Panc1 (cell line): ENCODE results near the gene PDHA1. TPM values are rescaled to one million over a fixed set of nuclear protein-coding genes. Genes with fewer than 3 reads are reported as not detected.
A peak's percentile ranks its signal among the peaks of the same experiment; 100 is the strongest.

Source experiments
- ATAC-seq: fragments of 200-7000 bp; cut with Tn5 transposase; 2 replicates; pipeline ENCODE4 v1.9.1; 2020; ENCODE audit warnings: mild to moderate bottlenecking, moderate library complexity
- Bru-seq: library from RNA; stranded (reverse); fragments of 400-500 nt; gene quantifications from one replicate; lab custom pipeline; 2021; lab: Mats Ljungman, UMichigan
- BruChase-seq, 2 experiments: library from RNA; stranded (reverse); fragments of 400-500 nt; gene quantifications; one replicate each; lab custom pipeline; 2021; lab: Mats Ljungman, UMichigan
- BruUV-seq: library from RNA; stranded (reverse); fragments of 400-500 nt; replicated peaks from 2 replicates; lab custom pipeline; 2021; lab: Mats Ljungman, UMichigan
- CTCF ChIA-PET: fragments of 300-600 bp; sonication (Branson Sonifier 250); formaldehyde crosslinking; loops from one replicate; lab custom pipeline; 2022; ENCODE audit warnings: antibody characterized with exemption; lab: Charles Lee
- POLR2A ChIA-PET: fragments of 300-600 bp; sonication (Branson Sonifier 250); formaldehyde crosslinking; loops from one replicate; lab custom pipeline; 2022; ENCODE audit warnings: antibody characterized with exemption; lab: Charles Lee
- DNase-seq: peaks from one replicate; pipeline ENCODE4 v3.0.0-alpha.2; 2010; ENCODE audit warnings: low read depth, low spot score
- H3K27ac ChIP-seq: 2 replicates; pipeline ENCODE4 v1.5.1; 2011; ENCODE audit warnings: mild to moderate bottlenecking, low read length, inconsistent platforms
- H3K27me3 ChIP-seq: fragments of 200-500 bp; sonication (Bioruptor generic); 2 replicates; pipeline ENCODE4 v1.6.0; 2014; ENCODE audit warnings: low read length, inconsistent platforms; ENCODE audit not compliant: control insufficient read depth, insufficient read depth
- H3K36me3 ChIP-seq: fragments of 200-500 bp; sonication (Bioruptor generic); 2 replicates; pipeline ENCODE4 v1.5.1; 2014; ENCODE audit warnings: inconsistent platforms, mild to moderate bottlenecking, low read length, moderate library complexity; ENCODE audit not compliant: control insufficient read depth, insufficient read depth
- H3K4me1 ChIP-seq: 2 replicates; pipeline ENCODE4 v1.5.1; 2011; ENCODE audit warnings: inconsistent platforms, mild to moderate bottlenecking, low read length, moderate library complexity; ENCODE audit not compliant: control insufficient read depth, insufficient read depth
- H3K4me3 ChIP-seq, 2 experiments: 2 replicates each; pipeline ENCODE4 v1.5.1; 2011 to 2012; ENCODE audit warnings: low read depth in 2 of 2, low read length in 2 of 2, mild to moderate bottlenecking in 2 of 2, inconsistent platforms in 1 of 2, moderate library complexity in 1 of 2
- H3K9me3 ChIP-seq: fragments of 200-500 bp; sonication (Bioruptor generic); 2 replicates; pipeline ENCODE4 v1.5.1; 2014; ENCODE audit warnings: low read depth, mild to moderate bottlenecking, inconsistent platforms, low read length, moderate library complexity; ENCODE audit not compliant: control insufficient read depth, insufficient read depth
- CTCF ChIP-seq: fragments of 450-650 bp; IDR thresholded peaks from 2 replicates; pipeline ENCODE4 v1.5.1; 2017; ENCODE audit warnings: mild to moderate bottlenecking
- POLR2AphosphoS5 ChIP-seq: IDR thresholded peaks from 2 replicates; pipeline ENCODE4 v1.6.1; 2012; ENCODE audit warnings: mild to moderate bottlenecking, low read depth, low read length, moderate library complexity
- REST ChIP-seq, 2 experiments: IDR thresholded peaks; 2 replicates each; pipeline ENCODE4 v1.6.1; 2011 to 2012; ENCODE audit warnings: low read depth in 2 of 2, control low read depth in 1 of 2, low read length in 1 of 2, mild to moderate bottlenecking in 1 of 2, moderate library complexity in 1 of 2; ENCODE audit not compliant: insufficient read depth in 1 of 2
- SIN3A ChIP-seq: IDR thresholded peaks from 2 replicates; pipeline ENCODE4 v1.6.1; 2012; ENCODE audit warnings: low read depth, mild to moderate bottlenecking, low read length, moderate library complexity, borderline replicate concordance; ENCODE audit not compliant: insufficient read depth
- TCF7L2 ChIP-seq: IDR thresholded peaks from 2 replicates; pipeline ENCODE4 v1.6.1; 2011; ENCODE audit warnings: mild to moderate bottlenecking, low read depth, low read length, inconsistent platforms
- in situ Hi-C: cut with HindIII; loops from 2 replicates; pipeline ENCODE4 v1.10.0; 2016; ENCODE audit warnings: low sequenced_read_pairs, low pct_unique_long_range_greater_than_20kb
- intact Hi-C: fragments of 100-400 bp; cut with micrococcal nuclease; formaldehyde crosslinking; loops from one replicate; pipeline ENCODE4 v1.10.0; 2022; ENCODE audit not compliant: unreplicated experiment
- long read RNA-seq: library from polyadenylated mRNA; unstranded; transcript quantifications from one replicate; pipeline ENCODE4 v2.0.0, GENCODE V29; 2021; ENCODE audit not compliant: unreplicated experiment
- polyA plus RNA-seq: library from polyadenylated mRNA; unstranded; fragments of >200 nt; gene quantifications from one replicate; pipeline ENCODE4 v1.2.1, GENCODE V29; 2012; ENCODE audit warnings: missing spikeins; ENCODE audit not compliant: insufficient read length
- total RNA-seq: library from RNA; stranded (reverse); gene quantifications from one replicate; pipeline ENCODE4 v1.2.1, GENCODE V29; 2021; ENCODE audit not compliant: unreplicated experiment

Gene PDHA1
- total RNA-seq (149 TPM), Bru-seq, nascent RNA (percentile 72 among the genes with signal in this experiment), BruChase-seq, experiment 1, labeled RNA remaining after a 2-hour chase (percentile 85 among the genes with signal in this experiment), BruChase-seq, experiment 2, labeled RNA remaining after a 6-hour chase (percentile 83 among the genes with signal in this experiment)
- polyA plus RNA-seq: 128 TPM
- long read RNA-seq, transcript PDHA1-204 (12 exons, 3,484 nt): minor isoform, 6 of 308 reads
- long read RNA-seq, transcript PDHA1-213 (11 exons, 3,391 nt): minor isoform, 7 of 308 reads
- long read RNA-seq, transcript PDHA1-206 (11 exons, 3,310 nt): major isoform, 190 of 308 reads
- long read RNA-seq, transcript PDHA1-212 (10 exons, 3,277 nt): minor isoform, 6 of 308 reads
- long read RNA-seq, partial matches to known transcripts: 78 of 308 reads
- long read RNA-seq, other reads (novel, unspliced or antisense): 21 of 308 reads

- ChIA-PET CTCF (no interaction called here), POLR2A (no interaction called here)
- H3K9me3 ChIP-seq: no peaks in the 10 kb centered on the region
- peak within 1 kb of the TSS; percentile 64 to 71 for H3K4me3 ChIP-seq
- TF ChIP-seq TCF7L2 (no peak), CTCF (no peak), REST (IDR thresholded peaks at IDR 0.05; ENCODE audit: insufficient read depth in 1 of 2, low read depth in 2 of 2, low read length in 1 of 2) (no peak), POLR2AphosphoS5 (no peak), SIN3A (no peak)
- no peaks in the 10 kb centered on the region for H3K27me3 ChIP-seq
- BruUV-seq: no TSS peak
- no peak for DNase-seq
- peak within 1 kb of the TSS; percentile 63 for H3K27ac ChIP-seq
- intact Hi-C loops (no loop called here), in situ Hi-C loops (no loop called here)
- peak; percentile 97 for ATAC-seq
- H3K4me1 ChIP-seq: no peaks in the 10 kb centered on the region
- H3K36me3 ChIP-seq: no peaks in the 10 kb centered on the region
These were observed at the start of gene PDHA1 for GRCh38 chrX:19343535-19344408. Gene PDHA1 (plus strand): TSS chrX:19343927. CDS start chrX:19344038, 111 bp downstream.

- ChIA-PET POLR2A (no interaction called here), CTCF (no interaction called here)
- intact Hi-C loops: no loop called here
- TF ChIP-seq SIN3A (no peak), CTCF (no peak), REST (IDR thresholded peaks at IDR 0.05; ENCODE audit: insufficient read depth in 1 of 2, low read depth in 2 of 2, low read length in 1 of 2) (no peak), TCF7L2 (no peak), POLR2AphosphoS5 (no peak)
- Histone ChIP-seq H3K4me3 (no peak overlapping the region), H3K4me1 (no peaks in the 10 kb centered on the region), H3K27ac (no peak overlapping the region), H3K36me3 (no peaks in the 10 kb centered on the region), H3K9me3 (no peaks in the 10 kb centered on the region), H3K27me3 (no peaks in the 10 kb centered on the region)
- BruUV-seq: no TSS peak
- DNase-seq: no peak
- ATAC-seq: no peak
- in situ Hi-C loops: no loop called here
These were observed 40.4 kb upstream of the PDHA1 start for GRCh38 chrX:19303256-19303880.
